Osteocyte (in vitro differentiated cells): ENCODE results near the gene PRADC1. TPM values are rescaled to one million over a fixed set of nuclear protein-coding genes. Genes with fewer than 3 reads are reported as not detected.

ENCODE experiments used
- DNase-seq: peaks from one replicate; pipeline ENCODE4 v3.0.0; 2021; ENCODE audit warnings: mixed read lengths; ENCODE audit not compliant: unreplicated experiment; ENCODE audit errors: extremely low spot score
- H3K27ac Mint-ChIP-seq: one replicate; pipeline ENCODE4 v1.8.0; 2021; ENCODE audit warnings: mild to moderate bottlenecking, mixed read lengths; ENCODE audit not compliant: unreplicated experiment
- H3K27me3 Mint-ChIP-seq: one replicate; pipeline ENCODE4 v1.8.0; 2021; ENCODE audit warnings: mixed read lengths; ENCODE audit not compliant: unreplicated experiment
- H3K36me3 Mint-ChIP-seq: one replicate; pipeline ENCODE4 v1.8.0; 2021; ENCODE audit warnings: mixed read lengths; ENCODE audit not compliant: unreplicated experiment
- H3K4me1 Mint-ChIP-seq: one replicate; pipeline ENCODE4 v1.8.0; 2021; ENCODE audit warnings: mixed read lengths; ENCODE audit not compliant: unreplicated experiment
- H3K4me3 Mint-ChIP-seq: one replicate; pipeline ENCODE4 v1.8.0; 2021; ENCODE audit warnings: mild to moderate bottlenecking, moderate library complexity, mixed read lengths; ENCODE audit not compliant: unreplicated experiment
- H3K9me3 Mint-ChIP-seq: one replicate; pipeline ENCODE4 v1.8.0; 2021; ENCODE audit warnings: mixed read lengths; ENCODE audit not compliant: unreplicated experiment
- total RNA-seq: library from RNA; stranded (reverse); gene quantifications from 2 replicates; pipeline ENCODE4 v1.2.1, GENCODE V29; 2021
- TF ChIP-seq, protein P1 (sequence below): fragments of 200-600 bp; sonication (generic); IDR thresholded peaks from 2 replicates; pipeline ENCODE4 v1.5.0; 2021; ENCODE audit warnings: antibody characterized with exemption, mild to moderate bottlenecking, moderate library complexity

PRADC1 gene
- total RNA-seq, 1 donor from 2014 or later, result 15.1 TPM

DNA sequence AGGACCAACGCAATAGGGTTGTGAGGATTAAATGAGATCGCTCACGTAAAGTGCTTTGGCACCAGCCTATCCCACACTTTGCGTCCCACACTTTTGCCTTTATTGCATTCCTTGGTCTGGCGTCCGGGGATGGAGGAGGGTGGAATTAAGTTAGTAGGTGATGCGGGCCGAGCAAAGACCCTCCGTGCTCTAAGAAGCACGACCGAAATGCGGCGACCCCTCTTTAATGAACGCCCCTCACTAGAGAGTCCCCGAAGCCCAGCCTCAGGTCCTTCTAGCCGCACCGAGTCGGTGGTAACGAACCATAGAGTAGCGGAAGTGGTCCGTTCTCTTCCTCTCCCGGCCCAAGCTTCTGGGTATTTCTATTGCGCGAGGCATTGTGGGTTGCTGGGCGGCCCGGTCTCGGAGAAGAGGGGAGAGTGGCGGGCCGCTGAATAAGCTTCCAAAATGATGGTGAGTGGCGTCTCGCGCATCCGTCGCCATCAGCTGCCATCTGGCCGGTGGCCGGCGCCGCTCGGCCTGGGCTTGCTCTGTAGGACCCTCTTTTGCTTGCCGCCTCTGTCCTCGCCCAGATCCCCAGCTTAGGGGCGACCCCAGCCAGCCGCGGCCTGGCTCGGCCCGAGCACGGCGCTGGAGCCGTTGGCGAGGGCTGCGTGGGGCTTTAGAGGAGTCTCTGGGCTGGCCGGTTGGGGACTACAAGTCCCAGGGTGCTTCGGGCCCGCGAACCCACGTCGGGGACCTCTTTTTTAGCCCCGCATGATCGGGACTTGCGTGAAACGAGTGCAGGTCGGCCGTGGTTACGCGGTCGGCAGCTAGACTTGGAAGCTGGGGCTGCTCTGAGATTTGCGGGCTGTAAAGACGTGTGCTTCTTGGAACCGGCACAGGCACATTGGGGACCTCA is 1.1 kb upstream of the PRADC1 start, which contains the start of gene CCT7:
TSS of gene CCT7 (plus strand) at position 377 of the 901 bp plus-strand sequence. CDS start at position 448, 71 bp downstream.
- Mint-ChIP-seq H3K9me3 (no peaks in the 10 kb centered on the region), H3K4me1 (peaks cover 27% of the 10 kb centered on the region), H3K4me3 (peak within 1 kb of the TSS; percentile 94), H3K36me3 (no peaks in the 10 kb centered on the region), H3K27ac (peak within 1 kb of the TSS; percentile 92), H3K27me3 (no peaks in the 10 kb centered on the region)
- DNase-seq, result peak; percentile 91
- TF ChIP-seq, protein P1, sequence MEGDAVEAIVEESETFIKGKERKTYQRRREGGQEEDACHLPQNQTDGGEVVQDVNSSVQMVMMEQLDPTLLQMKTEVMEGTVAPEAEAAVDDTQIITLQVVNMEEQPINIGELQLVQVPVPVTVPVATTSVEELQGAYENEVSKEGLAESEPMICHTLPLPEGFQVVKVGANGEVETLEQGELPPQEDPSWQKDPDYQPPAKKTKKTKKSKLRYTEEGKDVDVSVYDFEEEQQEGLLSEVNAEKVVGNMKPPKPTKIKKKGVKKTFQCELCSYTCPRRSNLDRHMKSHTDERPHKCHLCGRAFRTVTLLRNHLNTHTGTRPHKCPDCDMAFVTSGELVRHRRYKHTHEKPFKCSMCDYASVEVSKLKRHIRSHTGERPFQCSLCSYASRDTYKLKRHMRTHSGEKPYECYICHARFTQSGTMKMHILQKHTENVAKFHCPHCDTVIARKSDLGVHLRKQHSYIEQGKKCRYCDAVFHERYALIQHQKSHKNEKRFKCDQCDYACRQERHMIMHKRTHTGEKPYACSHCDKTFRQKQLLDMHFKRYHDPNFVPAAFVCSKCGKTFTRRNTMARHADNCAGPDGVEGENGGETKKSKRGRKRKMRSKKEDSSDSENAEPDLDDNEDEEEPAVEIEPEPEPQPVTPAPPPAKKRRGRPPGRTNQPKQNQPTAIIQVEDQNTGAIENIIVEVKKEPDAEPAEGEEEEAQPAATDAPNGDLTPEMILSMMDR, result no peak

DNA sequence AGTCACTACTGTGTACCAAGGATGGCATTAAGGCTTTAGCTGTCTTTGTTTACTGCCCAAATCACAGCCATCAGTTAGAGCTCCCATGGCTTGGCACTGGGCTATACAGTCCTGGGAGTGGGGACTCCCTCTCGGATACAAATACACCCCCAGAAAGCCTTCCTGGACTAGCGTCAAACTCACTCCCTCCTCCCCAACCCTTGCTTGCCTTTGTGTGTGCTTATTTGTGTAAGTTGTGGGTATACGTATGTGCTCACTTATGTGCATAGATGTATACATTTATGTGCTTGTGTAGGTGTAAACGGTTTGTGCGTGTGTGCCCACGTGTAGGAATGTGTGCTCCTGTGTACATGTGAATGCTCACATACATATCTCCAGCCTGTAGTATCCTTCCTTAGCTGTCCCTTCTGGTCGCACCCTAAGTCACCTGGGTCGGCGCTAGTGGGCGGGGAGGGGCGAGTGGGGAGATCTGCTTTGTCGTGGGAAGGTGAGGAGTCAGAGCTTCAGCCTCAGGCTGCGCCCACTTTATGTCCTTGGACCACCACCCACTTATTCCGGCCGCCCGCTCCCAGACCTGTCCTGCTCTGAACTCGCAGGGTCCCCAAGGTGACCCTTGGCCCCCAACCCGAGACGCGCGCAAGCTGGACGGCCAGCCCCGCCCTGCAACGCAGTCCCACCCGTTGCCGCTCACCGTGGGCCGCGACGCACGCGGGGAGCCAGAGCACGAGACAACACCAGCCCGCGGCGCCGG is 461 bp downstream of the PRADC1 start:
- no peaks in the 10 kb centered on the region for H3K27me3 Mint-ChIP-seq
- no peaks in the 10 kb centered on the region for H3K9me3 Mint-ChIP-seq
- TF ChIP-seq, protein P1, result no peak
- H3K4me3 Mint-ChIP-seq, result peak overlapping the region; percentile 94
- H3K4me1 Mint-ChIP-seq, result peaks cover 23% of the 10 kb centered on the region
- no peaks in the 10 kb centered on the region for H3K36me3 Mint-ChIP-seq
- H3K27ac Mint-ChIP-seq, result no peak overlapping the region
- DNase-seq, result no peak

DNA sequence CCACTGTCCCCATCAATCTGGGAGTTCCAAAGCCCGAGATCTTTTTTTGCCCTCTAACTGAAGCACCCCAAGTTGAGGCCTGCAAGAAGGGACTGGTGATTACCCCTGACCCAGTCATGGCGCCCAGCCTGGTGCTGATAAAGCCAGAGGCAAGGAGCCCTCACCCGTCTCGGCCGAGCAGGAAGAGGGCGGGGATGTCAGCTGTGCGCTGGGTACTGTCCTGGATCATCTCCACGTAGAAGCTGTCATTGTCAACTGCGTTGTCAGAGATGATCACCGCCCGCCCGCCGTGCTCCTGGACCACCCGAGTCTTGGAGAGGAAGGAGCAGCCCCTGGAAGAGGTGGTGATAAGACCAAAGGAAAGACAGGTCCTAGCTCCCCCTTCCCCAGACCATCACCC is 4.4 kb downstream of the PRADC1 start:
- Mint-ChIP-seq H3K27ac (no peak overlapping the region), H3K4me3 (no peak overlapping the region)
- TF ChIP-seq, protein P1, result no peak

DNA sequence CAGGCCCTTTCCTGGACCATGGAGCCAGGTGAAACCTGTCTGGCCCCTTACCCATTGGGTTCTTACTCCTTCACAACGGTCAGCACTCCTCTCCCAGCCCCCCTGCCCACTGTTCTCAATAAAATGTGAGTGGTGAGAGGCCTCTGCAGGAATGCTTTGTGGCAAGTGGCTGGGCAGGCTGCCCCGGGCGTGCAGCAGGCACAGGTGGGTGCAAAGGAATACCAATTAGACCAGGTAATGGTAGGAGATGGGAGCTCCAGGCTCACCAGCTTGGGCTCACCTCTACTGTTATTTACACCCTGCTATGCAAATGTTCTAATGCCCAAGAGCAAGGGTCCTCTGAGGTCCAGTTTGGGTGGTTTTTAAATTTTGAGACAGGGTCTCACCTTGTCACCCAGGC is 6.0 kb downstream of the PRADC1 start:
- Mint-ChIP-seq H3K9me3 (no peaks in the 10 kb centered on the region), H3K36me3 (no peaks in the 10 kb centered on the region), H3K27ac (no peak overlapping the region), H3K27me3 (no peaks in the 10 kb centered on the region), H3K4me1 (no peaks in the 10 kb centered on the region), H3K4me3 (no peak overlapping the region)
- DNase-seq, result no peak
- TF ChIP-seq, protein P1, result no peak

More for the DNA sequence above, 4.4 kb downstream of the PRADC1 start:
- Mint-ChIP-seq H3K36me3 (no peaks in the 10 kb centered on the region), H3K9me3 (no peaks in the 10 kb centered on the region), H3K4me1 (no peaks in the 10 kb centered on the region), H3K27me3 (no peaks in the 10 kb centered on the region)
- DNase-seq, result no peak
